CD1c-positive myeloid dendritic cell (primary cell): ENCODE results near the gene SHANK2.

Source experiments
- DNase-seq: peaks from one replicate; pipeline ENCODE4 v3.0.0-alpha.2; 2016; ENCODE audit errors: extremely low spot score

SHANK2 gene

DNA sequence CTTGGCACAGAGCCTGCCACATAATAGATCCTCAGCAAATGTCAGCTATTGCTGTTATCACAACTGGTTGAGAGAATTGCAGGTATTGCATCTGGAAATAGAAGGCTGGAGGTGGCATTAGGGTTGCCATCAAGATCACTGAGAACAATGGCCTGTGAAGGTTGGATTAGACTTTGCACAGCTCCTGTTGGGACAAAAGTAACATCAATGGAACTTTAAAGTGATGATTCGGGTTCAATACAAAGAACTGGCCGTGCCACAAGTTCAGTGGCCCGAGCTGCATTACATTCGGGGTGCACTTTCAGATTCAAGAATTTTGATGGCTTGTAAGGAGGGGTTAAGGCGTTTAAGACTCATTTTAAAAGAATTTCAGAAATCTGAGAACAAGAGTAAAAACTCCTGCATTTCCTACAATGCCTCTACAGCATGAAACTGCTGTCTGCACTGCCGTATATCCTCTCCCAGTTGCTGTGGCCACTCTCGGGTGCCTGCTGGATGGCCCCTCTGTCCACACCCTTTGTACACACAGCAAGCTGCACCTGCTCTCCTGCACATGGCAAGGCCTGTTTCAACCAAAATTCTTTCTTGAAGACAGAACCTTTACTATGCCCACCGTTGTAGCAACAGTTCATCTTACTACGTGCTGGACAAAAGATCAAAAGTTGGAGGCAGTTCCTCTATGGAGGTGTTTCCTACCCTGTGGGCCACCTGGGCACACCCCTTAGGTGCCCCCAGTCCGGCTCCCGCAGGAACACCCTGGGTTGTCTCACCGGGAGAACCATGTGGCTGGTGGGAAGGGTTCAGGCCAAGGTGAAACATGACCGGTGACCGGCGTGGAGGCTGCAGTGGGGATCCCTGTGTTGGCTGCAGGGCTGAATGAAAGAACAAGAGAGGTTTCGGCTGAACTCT, 17.5 kb upstream of the SHANK2 start:
- no peak for DNase-seq

DNA sequence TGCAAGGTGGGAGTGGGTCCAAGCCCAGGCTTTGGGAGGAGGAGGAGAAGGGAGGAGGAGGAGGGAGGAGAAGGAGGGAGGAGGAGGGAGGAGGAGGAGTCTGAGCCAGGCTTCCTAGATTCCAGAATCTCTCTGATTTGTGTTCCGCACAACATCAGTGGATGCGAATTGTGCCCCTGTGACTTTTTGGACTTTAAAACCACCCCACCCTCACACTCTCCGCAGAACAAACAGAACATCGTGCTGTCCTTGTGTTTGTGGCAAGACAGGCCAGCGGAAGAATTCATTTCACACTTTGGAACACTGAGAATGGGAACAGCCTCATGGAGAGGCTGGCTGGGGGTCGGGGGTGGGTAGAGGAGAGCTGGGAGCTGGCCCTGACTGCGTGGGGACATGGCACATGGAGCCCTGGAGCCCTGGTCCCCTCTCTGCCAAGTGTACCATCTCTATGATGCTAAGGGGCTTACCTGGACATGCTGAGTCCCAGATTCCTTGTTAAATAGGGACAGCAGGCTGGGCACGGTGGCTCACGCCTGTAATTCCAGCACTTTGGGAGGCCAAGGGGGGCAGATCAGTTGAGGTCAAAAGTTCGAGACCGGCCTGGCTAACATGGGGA, 16.4 kb upstream of the SHANK2 start:
- DNase-seq: no peak

DNA sequence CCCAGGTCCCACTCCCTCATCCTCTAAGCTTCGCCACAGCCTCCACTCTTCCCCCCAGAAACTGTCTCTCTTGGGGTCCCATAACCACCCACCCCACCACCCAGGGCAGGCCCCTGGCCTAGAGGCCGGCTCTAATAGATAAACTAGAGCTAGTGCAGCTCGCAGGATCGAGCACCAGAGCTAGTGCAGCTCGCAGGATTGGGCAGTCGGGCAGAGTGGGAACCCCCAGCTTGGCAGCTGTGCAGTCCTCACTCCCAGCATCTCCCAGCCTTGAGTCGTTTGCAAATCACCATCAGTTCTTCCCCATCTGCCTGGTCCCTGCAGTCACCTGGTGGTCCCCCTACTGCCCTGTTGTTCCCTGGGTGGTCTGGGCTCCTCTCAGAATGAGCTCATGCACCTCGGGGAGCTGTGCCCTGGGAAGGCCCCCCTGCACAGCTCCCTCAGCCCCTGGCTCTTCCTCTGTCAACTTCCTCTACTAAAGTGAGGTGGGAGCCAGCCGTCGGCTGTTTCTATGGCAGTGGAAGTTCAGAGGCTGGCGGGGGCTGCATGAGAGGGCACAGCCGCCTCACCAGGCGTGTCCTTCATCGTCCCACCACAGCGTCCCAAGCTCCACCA, 15.5 kb upstream of the SHANK2 start:
- DNase-seq: no peak

DNA sequence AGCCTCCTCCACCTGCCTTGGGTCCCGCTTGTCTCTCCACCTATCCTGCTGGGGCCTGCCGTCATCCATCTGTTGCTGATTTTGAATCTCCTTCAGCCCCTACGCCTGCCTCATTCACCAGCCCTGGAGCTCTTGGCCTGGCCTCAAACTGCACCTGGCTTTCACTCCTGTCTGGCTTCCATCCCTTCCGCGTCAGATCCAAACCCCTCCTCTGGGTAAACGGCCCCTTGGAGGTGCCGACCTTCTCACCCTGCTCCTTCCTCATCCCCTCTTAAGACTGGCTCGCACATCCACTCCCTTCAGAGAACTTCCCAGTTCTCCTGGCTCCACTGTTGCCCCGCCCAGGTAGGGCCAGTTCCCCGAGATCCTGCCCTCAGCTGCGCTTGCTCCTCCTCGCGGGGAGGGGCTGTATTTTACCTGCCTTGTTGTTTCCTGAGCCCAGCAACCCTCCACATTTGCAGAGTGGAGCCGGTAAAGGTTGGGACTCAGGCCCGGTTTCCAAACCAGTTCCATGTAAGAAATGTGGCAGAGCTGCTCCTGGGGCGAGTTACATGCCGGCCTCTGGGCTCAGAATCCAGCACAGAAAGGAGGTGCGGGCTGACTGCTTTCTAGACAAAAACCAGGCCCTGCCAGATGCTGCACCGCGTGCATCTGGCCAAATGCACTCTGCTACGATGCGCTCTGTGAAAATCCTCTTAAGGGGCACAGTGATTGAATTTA, 13.9 kb upstream of the SHANK2 start:
- no peak for DNase-seq

DNA sequence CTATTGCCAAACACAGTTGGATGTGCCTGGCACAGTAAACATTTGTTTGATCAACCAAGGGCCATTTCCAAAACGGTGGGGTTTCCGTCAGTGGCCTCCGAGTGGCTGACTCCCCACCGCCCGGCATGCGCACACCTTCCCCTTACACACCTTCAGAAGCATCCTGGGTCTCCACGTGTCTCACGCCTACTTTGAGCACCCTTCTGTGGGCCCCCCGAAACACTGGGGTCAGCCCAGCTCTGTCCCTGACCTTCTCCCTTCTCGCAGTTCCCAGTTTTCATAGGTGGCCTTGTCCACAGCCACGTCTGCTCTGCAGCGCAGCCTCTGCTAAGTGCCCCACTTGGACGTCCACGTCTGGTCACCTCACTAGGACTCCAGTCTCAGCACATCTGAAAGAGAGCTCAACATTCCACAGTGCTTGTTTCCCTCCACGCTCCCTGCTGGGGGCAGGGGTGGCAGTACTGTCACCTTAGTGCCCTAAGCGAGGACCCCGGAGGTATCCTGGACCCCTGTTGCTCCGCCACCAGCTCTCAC, 13.2 kb upstream of the SHANK2 start:
- DNase-seq: no peak

DNA sequence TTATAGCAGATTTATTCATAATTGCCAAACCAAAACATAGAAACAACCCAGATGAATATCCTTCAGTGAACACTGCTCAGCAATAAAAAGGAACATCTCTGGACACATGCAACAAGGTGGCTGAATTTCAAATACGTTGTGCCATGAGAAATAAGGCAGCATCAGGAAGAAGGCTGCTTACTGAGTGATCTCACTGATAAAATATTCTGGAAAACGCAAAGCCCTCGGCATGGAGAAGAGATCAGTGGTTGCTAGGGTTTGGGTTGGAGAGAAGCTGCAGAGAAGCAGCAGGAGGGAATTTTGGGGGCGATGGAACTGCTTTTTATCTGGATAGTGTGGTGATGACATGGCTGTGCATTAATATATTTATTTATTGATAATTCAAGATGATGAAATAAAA, 11.0 kb upstream of the SHANK2 start:
- DNase-seq: no peak

DNA sequence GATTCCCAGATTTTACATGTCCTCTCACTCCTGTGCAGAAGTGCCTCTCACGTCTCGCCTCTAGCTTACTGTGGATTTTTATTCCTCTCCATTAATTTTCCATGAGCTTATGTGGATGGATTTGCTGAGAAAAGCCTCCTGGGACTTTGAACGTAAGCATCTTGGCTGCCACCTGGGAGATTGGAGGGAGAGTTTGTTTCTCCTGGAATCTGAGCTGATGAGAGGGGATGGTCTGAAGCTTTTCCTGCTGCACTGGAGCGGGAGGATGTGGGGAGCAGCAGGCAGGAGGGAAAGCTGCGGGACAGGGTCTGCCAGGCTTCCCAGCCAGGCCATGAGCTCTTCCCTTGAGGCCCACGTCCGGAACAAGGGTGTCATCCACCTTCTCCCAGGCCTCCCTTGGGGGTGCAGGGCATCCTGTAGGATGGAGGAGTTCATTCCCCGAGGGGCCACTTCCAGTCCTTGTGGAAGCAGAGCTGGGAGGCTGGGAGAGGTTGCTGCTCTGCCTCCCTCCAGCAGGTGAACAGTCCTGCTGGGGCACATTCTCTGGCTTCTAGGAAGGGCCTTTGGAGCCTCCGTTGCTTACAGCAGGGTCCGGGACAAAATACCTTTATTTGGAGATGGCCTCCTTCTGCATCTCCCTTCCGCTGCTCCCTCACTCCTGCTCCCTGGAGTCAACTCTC, 3.6 kb upstream of the SHANK2 start:
- DNase-seq: no peak

DNA sequence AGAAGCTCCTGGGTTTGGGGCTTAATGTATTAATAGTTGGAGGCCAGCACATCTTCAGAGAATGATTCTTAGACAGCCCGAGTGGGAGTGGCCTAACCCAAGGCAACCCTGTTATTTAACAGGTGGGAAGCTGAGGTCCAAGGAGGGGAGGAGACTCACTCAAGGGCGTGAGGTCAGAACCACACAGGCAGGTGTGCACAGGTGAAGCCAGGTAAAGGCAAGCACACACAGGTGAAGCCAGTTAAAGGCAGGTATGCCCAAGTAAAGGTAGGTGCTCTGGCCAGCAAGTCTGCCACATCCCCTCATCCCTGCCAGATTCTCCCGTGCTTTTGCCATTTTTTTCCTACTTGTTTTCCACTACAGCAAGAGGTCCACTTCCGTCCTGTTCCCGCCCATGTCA, 2.9 kb upstream of the SHANK2 start:
- no peak for DNase-seq

DNA sequence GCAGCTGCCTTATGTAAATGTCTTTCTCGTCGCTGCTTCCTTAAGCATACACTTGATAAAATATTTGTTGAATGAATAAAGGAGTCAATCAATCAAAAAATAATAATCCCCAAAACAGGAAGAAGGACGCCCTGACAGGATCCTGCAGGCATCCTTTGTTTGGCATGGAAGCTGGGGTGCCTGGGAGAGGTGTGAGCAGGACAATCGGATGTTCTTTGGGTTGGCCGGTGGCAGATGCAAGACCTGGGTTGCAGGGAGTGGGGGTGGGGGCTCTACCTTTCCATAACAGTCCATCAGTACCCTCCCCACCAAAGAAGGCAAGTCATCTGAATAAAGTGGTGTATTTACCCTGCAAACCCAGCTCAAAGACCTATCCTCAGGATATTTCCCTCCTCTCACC, 1.4 kb upstream of the SHANK2 start:
- DNase-seq: no peak

DNA sequence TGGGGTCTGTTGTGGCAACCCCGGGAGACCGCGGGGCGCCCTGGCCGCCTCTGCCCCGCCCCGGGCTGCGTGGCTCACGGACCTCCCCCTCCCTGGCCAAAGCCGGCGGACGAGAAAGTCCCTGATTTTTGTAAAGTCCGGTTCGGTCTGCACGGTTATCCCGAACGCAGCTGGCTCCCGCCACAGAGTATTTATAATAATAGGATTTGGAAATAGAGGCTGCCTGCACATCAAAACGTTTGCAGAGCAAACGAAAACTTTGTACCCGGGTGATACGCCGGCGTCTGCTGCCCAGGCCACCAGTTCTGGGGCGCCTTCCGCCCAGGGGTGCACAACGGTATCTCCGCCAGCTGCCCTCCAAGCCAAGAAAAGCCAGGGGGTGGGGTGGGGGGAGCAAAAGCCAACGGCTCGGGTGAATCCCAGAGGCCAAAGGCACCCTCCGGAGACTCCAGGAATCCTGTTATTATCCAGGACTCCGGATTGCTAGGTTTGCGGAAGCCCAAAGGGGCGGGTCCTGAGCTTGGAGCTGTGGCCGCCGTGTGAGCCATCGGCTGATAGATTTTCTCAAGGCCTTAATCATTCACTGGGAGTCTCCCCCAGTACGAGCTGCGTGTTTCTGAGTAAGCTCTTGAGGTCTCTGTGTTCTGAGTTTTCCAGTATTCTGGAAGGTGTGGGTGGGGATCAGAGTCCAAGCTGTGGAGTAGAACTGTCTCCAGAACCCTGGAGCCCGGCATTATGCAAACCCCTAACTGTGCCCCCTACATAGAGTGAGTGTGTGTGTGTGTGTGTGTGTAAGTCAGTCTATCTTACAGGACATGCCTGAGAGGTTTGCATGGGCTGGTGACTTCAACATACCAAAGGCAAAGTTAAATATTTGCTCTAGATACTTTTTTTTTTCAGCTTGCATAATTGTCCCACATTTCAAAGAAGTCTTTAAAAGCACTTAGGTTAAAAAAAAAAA, 673 bp upstream of the SHANK2 start:
- DNase-seq: no peak

DNA sequence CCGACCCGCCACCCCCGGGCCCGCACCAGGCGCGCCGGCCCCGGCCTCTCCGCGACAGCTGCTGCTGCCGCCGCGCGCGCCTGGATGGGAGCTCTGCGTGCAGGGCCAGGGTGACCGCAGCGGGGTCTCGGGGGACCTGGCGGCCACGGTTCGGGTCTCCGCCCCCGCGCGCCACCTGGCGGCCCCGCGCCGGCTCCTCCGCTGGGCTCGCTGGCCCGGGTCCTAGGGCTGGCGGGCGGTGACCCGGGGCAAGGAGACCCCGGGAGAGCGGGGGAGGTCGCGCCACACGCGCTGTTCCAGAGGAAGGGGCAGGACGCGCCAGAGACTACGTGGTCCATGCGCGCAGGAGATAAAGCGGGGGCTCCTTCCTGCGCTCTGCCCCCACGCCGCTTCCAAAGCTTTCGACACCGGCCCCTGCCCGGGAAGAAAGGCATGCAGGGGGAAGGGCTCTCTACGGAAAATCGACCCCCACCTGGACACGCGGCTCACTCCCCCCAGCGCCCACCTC, 562 bp downstream of the SHANK2 start:
- DNase-seq: no peak

DNA sequence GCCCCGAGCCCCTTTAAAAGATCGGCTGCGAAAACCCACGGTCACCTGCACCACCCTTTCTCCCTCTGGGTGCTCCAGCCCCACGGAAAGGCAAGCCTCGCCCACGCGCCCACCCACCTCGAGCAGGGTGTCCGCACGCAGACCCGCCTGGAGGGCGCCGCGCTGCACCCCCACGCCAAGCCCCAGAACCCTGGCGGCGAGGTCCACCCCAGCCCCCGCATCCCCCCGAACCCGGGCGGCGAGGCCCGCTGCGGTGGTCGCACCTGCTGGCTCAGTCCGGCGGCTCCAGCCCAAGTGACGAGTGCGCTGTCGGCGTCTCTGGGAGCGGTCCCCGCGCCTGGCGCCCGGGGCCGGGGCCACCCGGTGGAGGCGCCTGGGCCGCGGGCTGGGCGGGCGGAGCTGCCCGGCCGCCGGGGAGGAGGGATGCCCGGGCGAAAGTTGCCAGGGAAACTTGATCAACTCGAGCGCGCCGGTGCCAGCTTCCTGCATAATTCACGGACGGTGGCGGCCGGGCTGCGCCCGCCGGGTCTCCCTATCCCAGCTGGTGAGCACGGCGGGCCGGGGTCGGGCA, 1.1 kb downstream of the SHANK2 start:
- DNase-seq: no peak

DNA sequence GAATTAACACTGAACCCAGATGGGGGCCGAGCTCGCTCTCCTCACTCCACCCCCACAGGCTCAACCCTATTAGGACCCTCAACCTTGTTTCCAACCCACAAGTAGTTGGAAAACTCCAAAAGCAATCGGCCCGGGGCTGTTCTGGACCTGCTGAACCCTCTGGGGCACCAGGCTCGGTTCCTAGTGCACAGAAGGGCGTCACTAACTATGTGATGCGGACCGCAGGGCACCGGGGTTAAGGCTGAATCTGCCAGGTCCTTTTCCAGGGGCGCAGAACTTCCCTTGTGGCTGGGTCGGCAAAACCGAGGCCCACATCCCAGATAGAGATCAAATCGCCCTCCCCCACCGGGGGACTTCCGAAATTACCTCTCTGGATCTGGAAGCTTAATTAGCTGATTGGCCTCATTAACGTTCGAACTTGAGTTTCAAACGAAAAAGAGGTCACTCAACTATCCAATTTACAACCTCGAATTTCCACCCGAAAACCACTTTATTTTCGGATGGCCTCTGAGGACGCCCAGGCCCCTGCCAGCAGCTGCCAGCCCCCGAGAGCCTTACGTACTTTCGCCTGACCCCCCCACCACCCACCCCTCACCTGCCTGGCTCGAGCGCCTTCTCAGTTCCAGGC, 1.7 kb downstream of the SHANK2 start:
- DNase-seq: no peak

DNA sequence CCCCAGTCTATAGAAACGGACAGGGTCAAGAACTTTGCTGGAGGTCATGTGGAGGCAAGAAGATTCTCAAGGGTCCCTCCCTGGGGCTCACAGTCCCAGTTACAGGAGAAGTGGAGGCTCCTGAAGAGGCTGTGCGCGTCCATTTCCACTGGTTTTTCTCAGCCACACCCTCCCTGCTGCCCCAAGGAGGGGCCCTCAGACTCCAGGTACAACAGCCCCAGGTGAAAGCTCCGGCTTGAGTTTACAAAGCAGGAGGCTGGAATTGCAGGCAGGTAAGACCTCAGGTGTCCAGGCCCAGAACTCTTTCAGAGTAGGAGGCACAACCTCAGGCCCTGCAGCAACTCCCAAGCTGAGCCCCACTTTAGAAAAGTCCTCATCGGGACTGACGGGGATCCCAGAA, 3.1 kb downstream of the SHANK2 start:
- DNase-seq: no peak

DNA sequence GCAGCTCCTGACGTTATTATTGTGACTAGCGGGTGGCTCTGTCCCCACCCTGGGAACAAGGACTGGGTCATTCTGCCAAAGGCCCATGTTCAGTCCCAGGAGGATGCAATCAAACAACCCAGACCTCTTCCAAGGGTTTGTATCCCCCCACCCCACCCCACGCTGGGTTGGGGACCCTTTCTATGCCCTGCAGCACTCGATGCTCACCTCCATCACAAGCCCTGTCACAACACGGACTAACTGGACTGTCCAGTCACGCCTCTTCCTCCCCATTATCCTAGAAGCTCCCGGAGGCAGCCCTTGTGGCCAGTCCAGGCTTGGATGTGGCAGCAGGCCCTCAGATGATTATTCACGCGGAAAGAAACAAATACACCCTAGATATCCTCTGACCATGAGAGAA, 3.7 kb downstream of the SHANK2 start:
- DNase-seq: no peak

DNA sequence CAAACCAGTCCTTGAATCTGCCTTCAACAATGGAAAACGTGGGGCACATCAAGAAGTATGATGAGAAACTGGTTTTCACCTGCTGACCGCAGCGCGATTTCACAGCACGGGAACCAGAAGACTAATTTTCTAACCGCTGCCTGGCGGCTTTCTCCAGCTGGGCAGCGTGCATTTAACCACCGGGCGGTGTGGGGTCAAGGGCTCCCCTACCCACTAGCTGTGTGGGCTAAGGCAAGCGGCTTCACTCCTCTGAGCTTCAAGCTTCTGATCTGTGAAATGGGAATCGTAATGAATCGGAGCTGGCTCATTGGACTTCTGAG, 4.2 kb downstream of the SHANK2 start:
- no peak for DNase-seq

DNA sequence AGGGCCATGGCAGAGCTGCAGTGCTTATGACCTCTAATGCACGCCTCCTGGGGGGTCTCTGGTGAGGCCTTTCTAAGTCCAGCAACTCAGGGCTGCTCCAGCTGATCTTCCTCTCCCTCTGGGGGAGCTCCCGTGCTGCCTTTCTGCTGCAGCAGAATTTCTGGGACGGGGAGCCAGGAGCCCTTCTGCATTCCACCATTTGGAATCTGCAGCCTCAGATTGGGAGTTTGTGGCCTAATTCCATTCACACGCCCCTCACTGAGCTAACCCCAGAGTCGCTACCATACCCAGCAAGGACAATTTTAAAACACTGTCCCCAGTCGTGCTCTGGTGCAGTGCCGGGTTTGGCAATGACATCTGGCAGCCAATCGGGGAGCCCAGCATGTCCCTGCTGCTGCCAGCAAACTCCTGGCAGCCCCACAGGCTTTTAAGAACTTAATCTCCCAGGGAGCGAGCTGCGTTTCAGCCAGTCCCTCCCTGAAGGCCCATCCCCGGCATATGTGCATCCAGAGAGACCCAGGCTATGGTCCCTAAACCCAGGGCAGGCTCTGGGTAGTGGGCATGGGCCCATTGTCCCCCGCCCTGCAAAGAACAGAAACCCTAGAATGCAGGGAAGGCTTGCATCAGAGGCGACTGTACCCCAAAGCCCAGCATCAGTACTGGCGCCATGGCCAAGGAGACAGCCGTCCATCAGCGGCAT, 4.7 kb downstream of the SHANK2 start:
- DNase-seq: no peak

DNA sequence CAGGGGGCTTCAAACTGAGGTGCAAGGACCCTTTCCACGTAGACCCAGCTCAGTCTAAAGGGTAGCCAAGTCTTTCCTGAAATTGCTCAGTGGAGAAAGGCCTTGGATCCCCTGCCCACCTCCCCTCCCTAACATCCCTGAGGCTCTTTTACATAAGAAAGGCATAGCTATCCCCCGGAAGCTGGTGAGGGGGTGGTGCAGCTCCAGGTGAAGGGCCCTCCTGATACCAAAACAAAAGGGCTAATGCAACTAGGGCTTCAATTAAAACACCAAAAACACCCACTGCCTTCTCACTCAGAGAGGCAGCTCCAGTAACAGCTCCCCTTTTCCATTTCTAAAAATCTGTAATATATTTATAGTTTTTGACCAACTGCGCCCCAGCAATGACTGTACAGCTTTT, 5.8 kb downstream of the SHANK2 start:
- DNase-seq: no peak
